A549 treated with Hydrocortisone at 1 μM for 4 hours (cell line): ENCODE results near the gene CALHM5. TPM values are rescaled to one million over a fixed set of nuclear protein-coding genes. Genes with fewer than 3 reads are reported as not detected.

ENCODE experiments used
- total RNA-seq: library from RNA; stranded (reverse); fragments of 200-300 nt; extraction: Qiagen RNA extraction; gene quantifications from 5 replicates; pipeline ENCODE4 v1.2.3, GENCODE V29; 2022

Gene CALHM5
- total RNA-seq: 0.03 to 0.09 TPM (median 0.06 TPM) in 5 replicates

GRCh38 chr6:116511424-116512110, at the start of gene CALHM5:
Gene CALHM5 (plus strand): TSS chr6:116511639. CDS start chr6:116511697, 58 bp downstream.

GRCh38 chr6:116545651-116546050, 34.2 kb downstream of the CALHM5 start, which contains the start of gene TRAPPC3L:
Gene TRAPPC3L (minus strand): TSS chr6:116545684. CDS start chr6:116545514, 170 bp downstream.

GRCh38 chr6:116553451-116553850, 42.0 kb downstream of the CALHM5 start, which contains the start of gene CALHM4:
Gene CALHM4 (plus strand): TSS chr6:116553751. CDS start chr6:116553794, 43 bp downstream.

GRCh38 chr6:116570856-116571682, 59.6 kb downstream of the CALHM5 start, which contains the start of gene RWDD1:
Gene RWDD1 (plus strand): TSS chr6:116571504. CDS start chr6:116571583, 79 bp downstream.

Other genes with a start within 250 kb of the CALHM5 start
- gene TSPYL1, start 231.7 kb upstream of the CALHM5 start, total RNA-seq: 23.5 to 38.3 TPM (median 26.8 TPM) in 5 replicates
- gene DSE, start 140.7 kb upstream of the CALHM5 start, total RNA-seq: 11.3 to 16.4 TPM (median 13.4 TPM) in 5 replicates
- gene CALHM6, start 50.3 kb upstream of the CALHM5 start, total RNA-seq: not detected in 5 replicates
- gene TRAPPC3L, start 34.0 kb downstream of the CALHM5 start, total RNA-seq: not detected in 5 replicates
- not detected in 5 replicates for gene CALHM4, start 42.1 kb downstream of the CALHM5 start, total RNA-seq
- 23.9 to 43.1 TPM (median 35.7 TPM) in 5 replicates for gene RWDD1, start 59.9 kb downstream of the CALHM5 start, total RNA-seq
- 0.09 to 0.20 TPM (median 0.18 TPM) in 5 replicates for gene RSPH4A, start 104.8 kb downstream of the CALHM5 start, total RNA-seq
- 6.4 to 8.3 TPM (median 7.2 TPM) in 5 replicates for gene ZUP1, start 157.1 kb downstream of the CALHM5 start, total RNA-seq
- gene KPNA5, start 169.6 kb downstream of the CALHM5 start, total RNA-seq: 1.00 to 2.4 TPM (median 1.4 TPM) in 5 replicates